ENCODE measurements around the gene HDAC5.
A peak's percentile ranks its signal among the peaks of the same experiment; 100 is the strongest.

The HDAC5 gene

GRCh38 chr17:44043272-44043696 is 80.2 kb downstream of the HDAC5 start (continued):
- TF ChIP-seq ZNF449 (tag by site-specific recombination; IDR thresholded peaks at IDR 0.05) (no peak), ZNF514 (tag by site-specific recombination; IDR thresholded peaks at IDR 0.05) (no peak), ZNF776 (tag by site-specific recombination; IDR thresholded peaks at IDR 0.05; ENCODE audit: borderline replicate concordance) (no peak), ZNF114 (tag by site-specific recombination; IDR thresholded peaks at IDR 0.05) (no peak), ZEB2 (tag by site-specific recombination; IDR thresholded peaks at IDR 0.05) (no peak), ZNF211 (tag by site-specific recombination; IDR thresholded peaks at IDR 0.05; ENCODE audit: low read depth) (no peak), ZNF433 (tag by site-specific recombination; IDR thresholded peaks at IDR 0.05; ENCODE audit: low read depth) (no peak)

GRCh38 chr17:44039829-44040635 is 83.4 kb downstream of the HDAC5 start:
- H3K27ac ChIP-seq (ENCODE audit: extremely low read depth, low read depth, low read length): peak overlapping the region; percentile 27; the same call in 1 of the 2 replicates
- peaks cover 43 to 48% of the 10 kb centered on the region in 2 experiments for H3K36me3 ChIP-seq (ENCODE audit: control insufficient read depth in 2 of 2, insufficient read depth in 1 of 2, low read length in 2 of 2)
- no peaks in the 10 kb centered on the region for H3K9me3 ChIP-seq (ENCODE audit: control insufficient read depth, insufficient read depth, low read depth, low read length)
- TF ChIP-seq ZNF112 (tag by site-specific recombination; IDR thresholded peaks at IDR 0.05) (no peak), ZNF600 (tag by site-specific recombination; IDR thresholded peaks at IDR 0.05) (no peak), ZNF707 (tag by site-specific recombination; IDR thresholded peaks at IDR 0.05) (no peak)
- peaks cover 11% of the 10 kb centered on the region for H3K4me1 ChIP-seq (ENCODE audit: control insufficient read depth, insufficient read depth, low read length)
- ChIA-PET POLR2A (interaction anchor here (0.6 to 1.0 kb wide), 2 partner anchors 21 to 94 kb away, joined by 3 to 5 read pairs; no protein-coding TSS in a partner anchor), CTCF (interaction anchor here (0.5 to 6.2 kb wide), 13 partner anchors 11 to 161 kb away, joined by 3 to 62 read pairs (median 6); no protein-coding TSS in a partner anchor)
- H3K4me3 ChIP-seq (ENCODE audit: low read depth, low read length): no peak overlapping the region

GRCh38 chr17:44038604-44039011 is 84.8 kb downstream of the HDAC5 start:
- ChIA-PET CTCF (interaction anchor here (0.7 to 1.0 kb wide), 4 partner anchors 13 to 160 kb away, joined by 3 to 6 read pairs (median 6); no protein-coding TSS in a partner anchor), POLR2A (no interaction called here)

GRCh38 chr17:44037471-44037870 is 86.0 kb downstream of the HDAC5 start:
- CTCF ChIA-PET: no interaction called here
- TF ChIP-seq ZNF112 (tag by site-specific recombination; IDR thresholded peaks at IDR 0.05) (no peak), ZNF148 (tag by site-specific recombination; IDR thresholded peaks at IDR 0.05; ENCODE audit: borderline replicate concordance) (no peak), IKZF3 (tag by site-specific recombination; IDR thresholded peaks at IDR 0.05) (no peak), KLF1 (tag by site-specific recombination; IDR thresholded peaks at IDR 0.05) (no peak), ZNF518A (tag by site-specific recombination; conservative IDR thresholded peaks at IDR 0.05; ENCODE audit: low read depth) (no peak), GLIS2 (tag by site-specific recombination; IDR thresholded peaks at IDR 0.05) (no peak)

More at GRCh38 chr17:44038604-44039011, 84.8 kb downstream of the HDAC5 start:
- peaks cover 7% of the 10 kb centered on the region for H3K4me1 ChIP-seq (ENCODE audit: control insufficient read depth, insufficient read depth, low read length)
- H3K9me3 ChIP-seq (ENCODE audit: control insufficient read depth, insufficient read depth, low read depth, low read length): no peaks in the 10 kb centered on the region
- TF ChIP-seq ZNF76 (tag by site-specific recombination; IDR thresholded peaks at IDR 0.05; ENCODE audit: borderline replicate concordance, low read depth) (no peak), ZSCAN4 (tag by site-specific recombination; IDR thresholded peaks at IDR 0.05) (no peak)
- H3K4me3 ChIP-seq (ENCODE audit: low read depth, low read length): no peak overlapping the region
- H3K36me3 ChIP-seq (ENCODE audit: control insufficient read depth in 2 of 2, insufficient read depth in 1 of 2, low read length in 2 of 2): peaks cover 48 to 51% of the 10 kb centered on the region in 2 experiments
- no peak overlapping the region for H3K27ac ChIP-seq (ENCODE audit: extremely low read depth, low read depth, low read length)

More at GRCh38 chr17:44037471-44037870, 86.0 kb downstream of the HDAC5 start:
- no peaks in the 10 kb centered on the region for H3K9me3 ChIP-seq (ENCODE audit: control insufficient read depth, insufficient read depth, low read depth, low read length)
- H3K36me3 ChIP-seq (ENCODE audit: control insufficient read depth in 2 of 2, insufficient read depth in 1 of 2, low read length in 2 of 2): peaks cover 56 to 60% of the 10 kb centered on the region in 2 experiments
- peaks cover 7% of the 10 kb centered on the region for H3K4me1 ChIP-seq (ENCODE audit: control insufficient read depth, insufficient read depth, low read length)
- H3K27ac ChIP-seq (ENCODE audit: extremely low read depth, low read depth, low read length): no peak overlapping the region
- no peak overlapping the region for H3K4me3 ChIP-seq (ENCODE audit: low read depth, low read length)
- POLR2A ChIA-PET: no interaction called here
